Hair follicular keratinocyte (primary cell): ENCODE measurements around the gene NCF1. TPM values are rescaled to one million over a fixed set of nuclear protein-coding genes. Genes with fewer than 3 reads are reported as not detected.

Experiments
- total RNA-seq: library from RNA; depleted of rRNA; stranded (reverse); fragments of >200 nt; gene quantifications from 2 replicates; pipeline ENCODE4 v1.2.3, GENCODE V29; 2015

Gene NCF1
- total RNA-seq = 1.9 and 2.8 TPM in 2 replicates

GRCh38 chr7:74773760-74774750 lies at the start of gene NCF1:
Gene NCF1 (plus strand): TSS chr7:74774011. CDS start chr7:74774032, 21 bp downstream.

Other genes starting within 250 kb of the NCF1 start
- 56.7 and 73.6 TPM in 2 replicates for gene GTF2I, start 116.3 kb upstream of the NCF1 start, total RNA-seq
- gene GTF2IRD2, start 77.6 kb downstream of the NCF1 start, total RNA-seq = 1.6 and 3.3 TPM in 2 replicates
- gene CASTOR2, start 190.7 kb downstream of the NCF1 start, total RNA-seq = 1.5 and 7.3 TPM in 2 replicates